Endodermal cell (in vitro differentiated cells): ENCODE results near the gene CTSL. TPM values are rescaled to one million over a fixed set of nuclear protein-coding genes. Genes with fewer than 3 reads are reported as not detected.

Source experiments
- DNase-seq: peaks from one replicate; pipeline ENCODE4 v3.0.0-alpha.2; 2017
- H3K27ac ChIP-seq: 2 replicates; pipeline ENCODE4 v1.5.1; 2013; ENCODE audit warnings: mild to moderate bottlenecking, low read depth, low read length, moderate library complexity
- H3K27me3 ChIP-seq: 2 replicates; pipeline ENCODE4 v1.6.1; 2013; ENCODE audit warnings: mild to moderate bottlenecking, low read length, moderate library complexity; ENCODE audit not compliant: insufficient read depth, control insufficient read depth, poor library complexity, severe bottlenecking
- H3K36me3 ChIP-seq: 2 replicates; pipeline ENCODE4 v1.7.0; 2013; ENCODE audit warnings: mild to moderate bottlenecking, low read length, moderate library complexity; ENCODE audit not compliant: control insufficient read depth, insufficient read depth
- H3K4me1 ChIP-seq: one replicate; pipeline ENCODE4 v1.7.0; 2013; ENCODE audit warnings: low read length; ENCODE audit not compliant: control insufficient read depth, insufficient read depth
- H3K4me3 ChIP-seq: 2 replicates; pipeline ENCODE4 v1.5.1; 2013; ENCODE audit warnings: mild to moderate bottlenecking, low read length, moderate library complexity
- H3K9ac ChIP-seq: 2 replicates; pipeline ENCODE4 v1.6.1; 2013; ENCODE audit warnings: mild to moderate bottlenecking, low read length, moderate library complexity; ENCODE audit not compliant: poor library complexity, severe bottlenecking; ENCODE audit errors: extremely low read depth
- H3K9me3 ChIP-seq: 2 replicates; pipeline ENCODE4 v1.6.1; 2013; ENCODE audit warnings: mild to moderate bottlenecking, low read length, moderate library complexity; ENCODE audit not compliant: control insufficient read depth
- H3K27ac Mint-ChIP-seq: 2 replicates; pipeline ENCODE4 v1.8.0; 2020; ENCODE audit warnings: mixed read lengths
- H3K27me3 Mint-ChIP-seq: 2 replicates; pipeline ENCODE4 v1.8.0; 2021; ENCODE audit warnings: mild to moderate bottlenecking, mixed read lengths; ENCODE audit not compliant: insufficient read depth
- H3K36me3 Mint-ChIP-seq: 2 replicates; pipeline ENCODE4 v1.8.0; 2020; ENCODE audit warnings: low read depth, mixed read lengths
- H3K4me1 Mint-ChIP-seq: 2 replicates; pipeline ENCODE4 v1.8.0; 2020; ENCODE audit warnings: mixed read lengths
- H3K4me3 Mint-ChIP-seq: 2 replicates; pipeline ENCODE4 v1.8.0; 2020; ENCODE audit warnings: mild to moderate bottlenecking, moderate library complexity, mixed read lengths
- H3K9me3 Mint-ChIP-seq: 2 replicates; pipeline ENCODE4 v1.8.0; 2020; ENCODE audit warnings: mild to moderate bottlenecking, mixed read lengths
- CTCF ChIP-seq: fragments of 200-600 bp; sonication (generic); conservative IDR thresholded peaks from 2 replicates; pipeline ENCODE4 v1.5.0; 2021; ENCODE audit warnings: antibody characterized with exemption, mild to moderate bottlenecking
- WGBS, 2 experiments: methylation state at CpG; one replicate each; pipeline versions ENCODE4 v1.1.5 to v1.1.7; 2013; ENCODE audit warnings: missing lambda C conversion rate in 2 of 2, mixed read lengths in 1 of 2; ENCODE audit not compliant: insufficient coverage in 1 of 2, insufficient read length in 1 of 2; 5-methylcytosine and 5-hydroxymethylcytosine counted together
- total RNA-seq, 2 donors: library from RNA; stranded (reverse); fragmentation: NEBNext Ultra II Directional in 1 of 2; extraction: Animal tissue kit (Norgen Biotek cat#: 25700) in 1 of 2; gene quantifications; 2 replicates in 1 of 2; 3 replicates in 1 of 2; pipeline ENCODE4 v1.2.1, GENCODE V29; 2021

Gene CTSL
- total RNA-seq, 2 donors from 2014 or later = 81.2 to 131 TPM

GRCh38 chr9:87740209-87740608, 14.3 kb downstream of the CTSL start:
- DNase-seq = no peak
- 94 to 100% methylated on average over 2 of the region's 3 CpGs for WGBS, 2 experiments
- Mint-ChIP-seq H3K27me3 (no peaks in the 10 kb centered on the region), H3K4me3 (no peak overlapping the region), H3K9me3 (peaks cover 34% of the 10 kb centered on the region), H3K27ac (no peak overlapping the region), H3K4me1 (no peaks in the 10 kb centered on the region), H3K36me3 (no peaks in the 10 kb centered on the region)
- Histone ChIP-seq H3K9me3 (peaks cover 15% of the 10 kb centered on the region), H3K9ac (no peak overlapping the region), H3K36me3 (no peaks in the 10 kb centered on the region), H3K4me1 (no peaks in the 10 kb centered on the region), H3K4me3 (no peak overlapping the region), H3K27ac (no peak overlapping the region), H3K27me3 (no peaks in the 10 kb centered on the region)
- no peak for TF ChIP-seq CTCF

- DNase-seq = no peak
- Mint-ChIP-seq H3K4me3 (no peak overlapping the region), H3K9me3 (peaks cover 34% of the 10 kb centered on the region), H3K36me3 (no peaks in the 10 kb centered on the region), H3K27ac (no peak overlapping the region), H3K27me3 (no peaks in the 10 kb centered on the region), H3K4me1 (no peaks in the 10 kb centered on the region)
- TF ChIP-seq CTCF = no peak
- Histone ChIP-seq H3K27me3 (no peaks in the 10 kb centered on the region), H3K27ac (no peak overlapping the region), H3K9me3 (peaks cover 15% of the 10 kb centered on the region), H3K4me3 (no peak overlapping the region), H3K36me3 (no peaks in the 10 kb centered on the region), H3K9ac (no peak overlapping the region), H3K4me1 (no peaks in the 10 kb centered on the region)
- 83 to 86% methylated on average over 2 to 4 of the region's 4 CpGs for WGBS, 2 experiments
Measured at GRCh38 chr9:87741326-87741725, 15.4 kb downstream of the CTSL start.

- TF ChIP-seq CTCF = no peak
- no peaks in the 10 kb centered on the region for H3K27me3 Mint-ChIP-seq
- no peaks in the 10 kb centered on the region for H3K27me3 ChIP-seq
- no peak overlapping the region for H3K9ac ChIP-seq
- no peaks in the 10 kb centered on the region for H3K4me1 Mint-ChIP-seq
- no peaks in the 10 kb centered on the region for H3K4me1 ChIP-seq
- H3K36me3 ChIP-seq = no peaks in the 10 kb centered on the region
- H3K36me3 Mint-ChIP-seq = no peaks in the 10 kb centered on the region
- H3K9me3 Mint-ChIP-seq = peaks cover 34% of the 10 kb centered on the region
- no peak overlapping the region for H3K27ac Mint-ChIP-seq
- WGBS, 2 experiments = 78 to 86% methylated on average over 4 to 5 of the region's 5 CpGs
- H3K27ac ChIP-seq = no peak overlapping the region
- no peak for DNase-seq
- H3K4me3 ChIP-seq = no peak overlapping the region
- H3K4me3 Mint-ChIP-seq = no peak overlapping the region
- H3K9me3 ChIP-seq = peaks cover 15% of the 10 kb centered on the region
Measured at GRCh38 chr9:87741891-87742290, 16.0 kb downstream of the CTSL start.
